GM23338 (cell line): ENCODE data around the gene CCDC174. TPM values are rescaled to one million over a fixed set of nuclear protein-coding genes. Genes with fewer than 3 reads are reported as not detected.

Experiments
- ATAC-seq: fragments of 200-7000 bp; cut with Tn5 transposase; 3 replicates; pipeline ENCODE4 v1.9.1; 2020
- DNase-seq: peaks from one replicate; pipeline ENCODE4 v3.0.0-alpha.2; 2015; ENCODE audit warnings: low spot score
- H2AFZ ChIP-seq: fragments of 200-600 bp; sonication (generic); 2 replicates; pipeline ENCODE4 v1.8.0; 2016; ENCODE audit warnings: antibody characterized with exemption, mild to moderate bottlenecking, moderate library complexity
- H3F3A ChIP-seq: fragments of 200-600 bp; sonication (generic); replicated peaks from 2 replicates; pipeline ENCODE4 v1.8.0; 2017; ENCODE audit warnings: antibody characterized with exemption, mixed run types, low read depth
- H3K27ac ChIP-seq: fragments of 200-600 bp; sonication (generic); 2 replicates; pipeline ENCODE4 v1.6.1; 2016; ENCODE audit warnings: low read depth
- H3K27me3 ChIP-seq: fragments of 200-600 bp; sonication (generic); 2 replicates; pipeline ENCODE4 v1.8.0; 2016; ENCODE audit warnings: mild to moderate bottlenecking, mixed run types, moderate library complexity; ENCODE audit not compliant: insufficient read depth
- H3K36me3 ChIP-seq: fragments of 200-600 bp; sonication (generic); 2 replicates; pipeline ENCODE4 v1.8.0; 2016; ENCODE audit warnings: mild to moderate bottlenecking; ENCODE audit not compliant: insufficient read depth
- H3K4me1 ChIP-seq: fragments of 200-600 bp; sonication (generic); 2 replicates; pipeline ENCODE4 v1.8.0; 2016; ENCODE audit warnings: mild to moderate bottlenecking, moderate library complexity; ENCODE audit not compliant: insufficient read depth
- H3K4me2 ChIP-seq: fragments of 200-600 bp; sonication (generic); 2 replicates; pipeline ENCODE4 v1.7.1; 2017; ENCODE audit warnings: mixed run types
- H3K4me3 ChIP-seq: fragments of 200-600 bp; sonication (generic); 2 replicates; pipeline ENCODE4 v1.6.1; 2016; ENCODE audit warnings: mixed run types
- H3K79me2 ChIP-seq: fragments of 200-600 bp; sonication (generic); replicated peaks from 2 replicates; pipeline ENCODE4 v1.8.0; 2017; ENCODE audit warnings: mild to moderate bottlenecking; ENCODE audit not compliant: insufficient read depth
- H3K9me2 ChIP-seq: fragments of 200-600 bp; sonication (generic); 2 replicates; pipeline ENCODE4 v1.8.0; 2017; ENCODE audit not compliant: insufficient read depth
- H4K20me1 ChIP-seq: fragments of 200-600 bp; sonication (generic); replicated peaks from 2 replicates; pipeline ENCODE4 v1.8.0; 2017; ENCODE audit warnings: mild to moderate bottlenecking; ENCODE audit not compliant: insufficient read depth
- H3K27ac Mint-ChIP-seq: 2 replicates; pipeline ENCODE4 v1.8.0; 2020; ENCODE audit warnings: inconsistent platforms, mild to moderate bottlenecking, moderate library complexity, mixed read lengths
- H3K27me3 Mint-ChIP-seq: 3 replicates; pipeline ENCODE4 v1.8.0; 2022; ENCODE audit warnings: low read depth, mild to moderate bottlenecking, moderate library complexity, mixed read lengths, inconsistent platforms; ENCODE audit not compliant: insufficient read depth, poor library complexity
- H3K36me3 Mint-ChIP-seq: 3 replicates; pipeline ENCODE4 v1.8.0; 2021; ENCODE audit warnings: low read depth, mild to moderate bottlenecking, inconsistent platforms, moderate library complexity, mixed read lengths
- H3K4me1 Mint-ChIP-seq: 3 replicates; pipeline ENCODE4 v1.8.0; 2020; ENCODE audit warnings: mild to moderate bottlenecking, inconsistent platforms, mixed read lengths
- H3K4me3 Mint-ChIP-seq: 3 replicates; pipeline ENCODE4 v1.8.0; 2021; ENCODE audit warnings: moderate library complexity, mild to moderate bottlenecking, inconsistent platforms, mixed read lengths
- H3K9me3 Mint-ChIP-seq: 3 replicates; pipeline ENCODE4 v1.8.0; 2020; ENCODE audit warnings: moderate library complexity, mild to moderate bottlenecking, inconsistent platforms, mixed read lengths
- CREB1 ChIP-seq: fragments of 250-450 bp; sonication (Bioruptor Pico); IDR thresholded peaks from 2 replicates; pipeline ENCODE4 v1.5.0; 2020; ENCODE audit warnings: low read depth, mild to moderate bottlenecking, moderate library complexity
- EZH2 ChIP-seq: fragments of 200-600 bp; sonication (generic); IDR thresholded peaks from one replicate; pipeline ENCODE4 v1.8.0; 2017; ENCODE audit warnings: antibody characterized with exemption, mild to moderate bottlenecking, low read depth; ENCODE audit not compliant: unreplicated experiment
- EZH2phosphoT487 ChIP-seq: fragments of 200-600 bp; sonication (generic); IDR thresholded peaks from one replicate; pipeline ENCODE4 v1.8.1; 2018; ENCODE audit warnings: antibody characterized with exemption; ENCODE audit not compliant: unreplicated experiment
- JUNB ChIP-seq: IDR thresholded peaks from one replicate; pipeline ENCODE4 v1.6.1; 2016; ENCODE audit warnings: antibody characterized with exemption; ENCODE audit not compliant: unreplicated experiment
- NANOG ChIP-seq: IDR thresholded peaks from 2 replicates; pipeline ENCODE4 v1.6.1; 2016; ENCODE audit warnings: antibody characterized with exemption, borderline replicate concordance
- POLR2AphosphoS5 ChIP-seq: IDR thresholded peaks from 2 replicates; pipeline ENCODE4 v1.6.1; 2016; ENCODE audit warnings: antibody characterized with exemption, low read depth
- STAT1 ChIP-seq: IDR thresholded peaks from one replicate; pipeline ENCODE4 v1.6.1; 2016; ENCODE audit warnings: antibody characterized with exemption; ENCODE audit not compliant: unreplicated experiment
- ZNF114 ChIP-seq: fragments of 250-450 bp; sonication (Bioruptor Pico); IDR thresholded peaks from 2 replicates; pipeline ENCODE4 v1.5.0; 2020; ENCODE audit warnings: mild to moderate bottlenecking, moderate library complexity
- ZNF331 ChIP-seq: fragments of 250-450 bp; sonication (Bioruptor Pico); IDR thresholded peaks from 2 replicates; pipeline ENCODE4 v1.5.0; 2020; ENCODE audit warnings: low read depth, mild to moderate bottlenecking, moderate library complexity
- polyA plus RNA-seq: library from polyadenylated mRNA; unstranded; fragments of >200 nt; fragmentation: Nextera tagmentation; extraction: Ambion mirVana; gene quantifications from 2 replicates; pipeline ENCODE4 v1.2.1, GENCODE V29; 2016
- total RNA-seq: library from RNA; depleted of rRNA; stranded (reverse); fragments of >200 nt; shearing (Covaris generic); gene quantifications from 2 replicates; pipeline ENCODE4 v1.2.3, GENCODE V29; 2014
- TF ChIP-seq, protein P1 (sequence below), 2 experiments: fragments of 200-600 bp in 1 of 2; sonication (generic) in 1 of 2; conservative IDR thresholded peaks; 2 replicates each; pipeline versions ENCODE4 v1.5.1 to v1.6.1; 2016 to 2017; ENCODE audit warnings: antibody characterized with exemption in 2 of 2, low read depth in 2 of 2, mild to moderate bottlenecking in 2 of 2, moderate library complexity in 1 of 2
- TF ChIP-seq, protein P2 (sequence below): IDR thresholded peaks from 2 replicates; pipeline ENCODE4 v1.6.1; 2016; ENCODE audit warnings: antibody characterized with exemption
- TF ChIP-seq, protein P3 (sequence below): IDR thresholded peaks from one replicate; pipeline ENCODE4 v1.6.1; 2018; ENCODE audit warnings: antibody characterized with exemption; ENCODE audit not compliant: unreplicated experiment

The CCDC174 gene
- total and polyA plus RNA-seq, 2 experiments from 2014 or later: 11.2 to 46.3 TPM

DNA sequence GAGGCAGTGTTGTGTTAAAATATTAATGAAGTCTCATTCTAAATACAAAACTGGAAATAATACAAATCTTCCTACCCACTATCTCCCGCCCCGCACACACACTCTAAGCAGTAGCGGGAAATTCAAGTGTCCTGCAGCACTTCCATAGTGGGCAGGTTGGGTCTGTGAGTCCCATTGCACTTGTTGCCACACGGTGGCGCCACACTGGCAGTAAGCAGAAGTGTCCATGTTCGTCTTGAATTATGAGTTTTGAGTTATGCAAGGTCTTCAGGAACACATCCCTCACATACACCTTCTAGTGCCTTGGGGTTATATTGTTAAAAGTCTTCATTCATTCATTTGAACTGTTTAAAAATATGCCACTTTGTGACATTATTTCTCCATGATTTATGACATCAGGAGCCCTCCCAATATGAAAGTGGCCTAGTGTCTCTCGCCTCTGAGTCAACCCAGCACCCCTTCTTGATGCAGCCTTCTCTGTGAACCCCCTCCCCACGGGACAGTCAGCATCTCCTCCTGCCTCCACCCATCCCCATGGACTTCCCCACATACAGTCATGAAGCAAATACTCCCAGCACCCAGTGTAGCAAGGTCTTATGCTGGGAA, 17.6 kb upstream of the CCDC174 start:
- H3K79me2 ChIP-seq: no peaks in the 10 kb centered on the region
- Mint-ChIP-seq H3K9me3 (no peaks in the 10 kb centered on the region), H3K4me3 (no peak overlapping the region), H3K36me3 (no peaks in the 10 kb centered on the region), H3K27me3 (peaks cover 4% of the 10 kb centered on the region), H3K4me1 (peaks cover 8% of the 10 kb centered on the region; the same call in 2 of the 3 replicates), H3K27ac (no peak overlapping the region)
- H3K9me2 ChIP-seq: no peaks in the 10 kb centered on the region
- no peaks in the 10 kb centered on the region for H3F3A ChIP-seq
- H4K20me1 ChIP-seq: no peaks in the 10 kb centered on the region
- H3K27ac ChIP-seq: no peak overlapping the region
- H3K4me2 ChIP-seq: no peak overlapping the region
- H2AFZ ChIP-seq: no peak overlapping the region
- no peak overlapping the region for H3K4me3 ChIP-seq
- no peaks in the 10 kb centered on the region for H3K27me3 ChIP-seq
- no peaks in the 10 kb centered on the region for H3K4me1 ChIP-seq
- H3K36me3 ChIP-seq: no peaks in the 10 kb centered on the region
- no peak for TF ChIP-seq EZH2phosphoT487
- TF ChIP-seq, protein P1, sequence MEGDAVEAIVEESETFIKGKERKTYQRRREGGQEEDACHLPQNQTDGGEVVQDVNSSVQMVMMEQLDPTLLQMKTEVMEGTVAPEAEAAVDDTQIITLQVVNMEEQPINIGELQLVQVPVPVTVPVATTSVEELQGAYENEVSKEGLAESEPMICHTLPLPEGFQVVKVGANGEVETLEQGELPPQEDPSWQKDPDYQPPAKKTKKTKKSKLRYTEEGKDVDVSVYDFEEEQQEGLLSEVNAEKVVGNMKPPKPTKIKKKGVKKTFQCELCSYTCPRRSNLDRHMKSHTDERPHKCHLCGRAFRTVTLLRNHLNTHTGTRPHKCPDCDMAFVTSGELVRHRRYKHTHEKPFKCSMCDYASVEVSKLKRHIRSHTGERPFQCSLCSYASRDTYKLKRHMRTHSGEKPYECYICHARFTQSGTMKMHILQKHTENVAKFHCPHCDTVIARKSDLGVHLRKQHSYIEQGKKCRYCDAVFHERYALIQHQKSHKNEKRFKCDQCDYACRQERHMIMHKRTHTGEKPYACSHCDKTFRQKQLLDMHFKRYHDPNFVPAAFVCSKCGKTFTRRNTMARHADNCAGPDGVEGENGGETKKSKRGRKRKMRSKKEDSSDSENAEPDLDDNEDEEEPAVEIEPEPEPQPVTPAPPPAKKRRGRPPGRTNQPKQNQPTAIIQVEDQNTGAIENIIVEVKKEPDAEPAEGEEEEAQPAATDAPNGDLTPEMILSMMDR (conservative IDR thresholded peaks at IDR 0.05; ENCODE audit: low read depth in 2 of 2): peak; percentile 95 to 97
- peak; percentile 80 for DNase-seq
- peak; percentile 91 for ATAC-seq

DNA sequence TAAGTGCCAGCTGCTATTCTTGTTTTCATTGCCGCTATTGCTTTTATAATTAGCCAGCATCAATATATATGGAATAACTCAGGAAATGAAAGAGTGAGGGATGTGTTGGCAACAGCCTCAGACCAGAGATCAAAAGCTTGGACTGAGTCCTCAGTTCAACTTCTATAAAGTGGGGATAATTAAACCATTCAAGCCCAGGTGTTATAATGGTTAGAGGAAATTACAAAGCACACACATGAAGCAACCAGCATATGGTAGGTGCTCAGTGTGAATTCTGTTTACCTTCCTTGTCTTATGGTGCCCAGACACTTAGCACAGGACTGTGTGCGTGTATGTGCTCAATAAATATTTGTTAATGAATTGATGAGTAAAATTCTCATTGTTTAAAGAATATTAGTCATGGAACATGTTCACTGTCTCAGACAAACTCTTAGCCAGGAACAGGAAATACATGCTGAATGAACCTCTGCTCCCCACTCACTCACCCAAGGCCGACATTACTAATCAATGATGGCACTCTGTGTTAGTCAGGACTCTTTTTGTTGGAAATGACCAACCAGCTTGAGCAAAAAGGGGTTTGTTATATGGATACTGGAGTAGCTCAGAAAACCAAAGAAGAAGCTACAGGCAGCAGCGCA, 16.7 kb upstream of the CCDC174 start:
- no peak for ATAC-seq
- TF ChIP-seq POLR2AphosphoS5: no peak
- TF ChIP-seq NANOG: no peak
- TF ChIP-seq, protein P2, sequence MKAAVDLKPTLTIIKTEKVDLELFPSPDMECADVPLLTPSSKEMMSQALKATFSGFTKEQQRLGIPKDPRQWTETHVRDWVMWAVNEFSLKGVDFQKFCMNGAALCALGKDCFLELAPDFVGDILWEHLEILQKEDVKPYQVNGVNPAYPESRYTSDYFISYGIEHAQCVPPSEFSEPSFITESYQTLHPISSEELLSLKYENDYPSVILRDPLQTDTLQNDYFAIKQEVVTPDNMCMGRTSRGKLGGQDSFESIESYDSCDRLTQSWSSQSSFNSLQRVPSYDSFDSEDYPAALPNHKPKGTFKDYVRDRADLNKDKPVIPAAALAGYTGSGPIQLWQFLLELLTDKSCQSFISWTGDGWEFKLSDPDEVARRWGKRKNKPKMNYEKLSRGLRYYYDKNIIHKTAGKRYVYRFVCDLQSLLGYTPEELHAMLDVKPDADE: no peak
- TF ChIP-seq CREB1 (CRISPR knock-in tag): no peak
- TF ChIP-seq, protein P3, sequence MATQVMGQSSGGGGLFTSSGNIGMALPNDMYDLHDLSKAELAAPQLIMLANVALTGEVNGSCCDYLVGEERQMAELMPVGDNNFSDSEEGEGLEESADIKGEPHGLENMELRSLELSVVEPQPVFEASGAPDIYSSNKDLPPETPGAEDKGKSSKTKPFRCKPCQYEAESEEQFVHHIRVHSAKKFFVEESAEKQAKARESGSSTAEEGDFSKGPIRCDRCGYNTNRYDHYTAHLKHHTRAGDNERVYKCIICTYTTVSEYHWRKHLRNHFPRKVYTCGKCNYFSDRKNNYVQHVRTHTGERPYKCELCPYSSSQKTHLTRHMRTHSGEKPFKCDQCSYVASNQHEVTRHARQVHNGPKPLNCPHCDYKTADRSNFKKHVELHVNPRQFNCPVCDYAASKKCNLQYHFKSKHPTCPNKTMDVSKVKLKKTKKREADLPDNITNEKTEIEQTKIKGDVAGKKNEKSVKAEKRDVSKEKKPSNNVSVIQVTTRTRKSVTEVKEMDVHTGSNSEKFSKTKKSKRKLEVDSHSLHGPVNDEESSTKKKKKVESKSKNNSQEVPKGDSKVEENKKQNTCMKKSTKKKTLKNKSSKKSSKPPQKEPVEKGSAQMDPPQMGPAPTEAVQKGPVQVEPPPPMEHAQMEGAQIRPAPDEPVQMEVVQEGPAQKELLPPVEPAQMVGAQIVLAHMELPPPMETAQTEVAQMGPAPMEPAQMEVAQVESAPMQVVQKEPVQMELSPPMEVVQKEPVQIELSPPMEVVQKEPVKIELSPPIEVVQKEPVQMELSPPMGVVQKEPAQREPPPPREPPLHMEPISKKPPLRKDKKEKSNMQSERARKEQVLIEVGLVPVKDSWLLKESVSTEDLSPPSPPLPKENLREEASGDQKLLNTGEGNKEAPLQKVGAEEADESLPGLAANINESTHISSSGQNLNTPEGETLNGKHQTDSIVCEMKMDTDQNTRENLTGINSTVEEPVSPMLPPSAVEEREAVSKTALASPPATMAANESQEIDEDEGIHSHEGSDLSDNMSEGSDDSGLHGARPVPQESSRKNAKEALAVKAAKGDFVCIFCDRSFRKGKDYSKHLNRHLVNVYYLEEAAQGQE: no peak
- TF ChIP-seq, protein P1 (conservative IDR thresholded peaks at IDR 0.05; ENCODE audit: low read depth in 2 of 2): no peak
- no peak for TF ChIP-seq JUNB
- no peak for TF ChIP-seq STAT1
- no peak for TF ChIP-seq ZNF114 (CRISPR knock-in tag)
- no peak for TF ChIP-seq EZH2
- no peak for TF ChIP-seq ZNF331 (CRISPR knock-in tag)

More for the DNA sequence above, 16.7 kb upstream of the CCDC174 start:
- H2AFZ ChIP-seq: no peak overlapping the region
- no peak overlapping the region for H3K4me2 ChIP-seq
- H3K4me1 ChIP-seq: no peaks in the 10 kb centered on the region
- Mint-ChIP-seq H3K27me3 (peaks cover 4% of the 10 kb centered on the region), H3K9me3 (no peaks in the 10 kb centered on the region), H3K4me1 (peaks cover 8% of the 10 kb centered on the region; the same call in 2 of the 3 replicates), H3K36me3 (no peaks in the 10 kb centered on the region), H3K27ac (no peak overlapping the region), H3K4me3 (no peak overlapping the region)
- H3K4me3 ChIP-seq: no peak overlapping the region
- H3K27ac ChIP-seq: no peak overlapping the region
- H3K79me2 ChIP-seq: no peaks in the 10 kb centered on the region
- H3K9me2 ChIP-seq: no peaks in the 10 kb centered on the region
- no peaks in the 10 kb centered on the region for H3K27me3 ChIP-seq
- DNase-seq: no peak
- no peaks in the 10 kb centered on the region for H3K36me3 ChIP-seq
- no peaks in the 10 kb centered on the region for H3F3A ChIP-seq
- no peaks in the 10 kb centered on the region for H4K20me1 ChIP-seq
